ENCODE data around the gene RNF25.

The RNF25 gene

GRCh38 chr2:218659988-218660358 is 11.8 kb downstream of the RNF25 start:
- no peaks in the 10 kb centered on the region for H3K27me3 ChIP-seq (ENCODE audit: insufficient read depth, low read length, poor library complexity, severe bottlenecking)
- H3K4me3 ChIP-seq (ENCODE audit: low read length, poor library complexity, severe bottlenecking) = peak overlapping the region; percentile 96
- peaks cover 35% of the 10 kb centered on the region for H3K79me2 ChIP-seq (ENCODE audit: insufficient read depth, low read length)
- H2AFZ ChIP-seq (ENCODE audit: low read length) = peak overlapping the region; percentile 98
- peak overlapping the region; percentile 85 for H3K4me2 ChIP-seq (ENCODE audit: low read depth, low read length, poor library complexity, severe bottlenecking)
- peaks cover 17% of the 10 kb centered on the region for H3K4me1 ChIP-seq (ENCODE audit: insufficient read depth, low read length, poor library complexity, severe bottlenecking)
- H3K36me3 ChIP-seq (ENCODE audit: insufficient read depth, low read length) = peaks cover 35% of the 10 kb centered on the region; the same call in 1 of the 2 replicates
- H3K9me2 ChIP-seq (replicated peaks; ENCODE audit: low read depth, low read length) = no peaks in the 10 kb centered on the region
- TF ChIP-seq CTCF (conservative IDR thresholded peaks at IDR 0.05; ENCODE audit: low read length) (no peak), EZH2phosphoT487 (IDR thresholded peaks at IDR 0.05; ENCODE audit: borderline replicate concordance) (no peak)
- H3K9ac ChIP-seq (ENCODE audit: low read depth, low read length, poor library complexity, severe bottlenecking) = peak overlapping the region; percentile 81
- no peaks in the 10 kb centered on the region for H3F3A ChIP-seq (ENCODE audit: low read depth)
- peaks cover 4% of the 10 kb centered on the region for H4K20me1 ChIP-seq (ENCODE audit: insufficient read depth, low read length, poor library complexity, severe bottlenecking)
- no peaks in the 10 kb centered on the region for H3K9me3 ChIP-seq (ENCODE audit: insufficient read depth, low read depth, low read length)

- TF ChIP-seq CTCF (conservative IDR thresholded peaks at IDR 0.05; ENCODE audit: low read length) (no peak), EZH2phosphoT487 (IDR thresholded peaks at IDR 0.05; ENCODE audit: borderline replicate concordance) (no peak)
- Histone ChIP-seq H3K4me2 (ENCODE audit: low read depth, low read length, poor library complexity, severe bottlenecking) (peak within 1 kb of the TSS; percentile 85), H3K9me2 (replicated peaks; ENCODE audit: low read depth, low read length) (no peaks in the 10 kb centered on the region), H3K4me1 (ENCODE audit: insufficient read depth, low read length, poor library complexity, severe bottlenecking) (peaks cover 17% of the 10 kb centered on the region), H3K9me3 (ENCODE audit: insufficient read depth, low read depth, low read length) (no peaks in the 10 kb centered on the region), H3K36me3 (ENCODE audit: insufficient read depth, low read length) (peaks cover 29% of the 10 kb centered on the region; the same call in 1 of the 2 replicates), H3K27me3 (ENCODE audit: insufficient read depth, low read length, poor library complexity, severe bottlenecking) (no peaks in the 10 kb centered on the region), H3K79me2 (ENCODE audit: insufficient read depth, low read length) (peaks cover 35% of the 10 kb centered on the region), H3K9ac (ENCODE audit: low read depth, low read length, poor library complexity, severe bottlenecking) (peak within 1 kb of the TSS; percentile 81), H4K20me1 (ENCODE audit: insufficient read depth, low read length, poor library complexity, severe bottlenecking) (peaks cover 4% of the 10 kb centered on the region), H3K4me3 (ENCODE audit: low read length, poor library complexity, severe bottlenecking) (peak within 1 kb of the TSS; percentile 96), H3F3A (ENCODE audit: low read depth) (no peaks in the 10 kb centered on the region), H2AFZ (ENCODE audit: low read length) (peak within 1 kb of the TSS; percentile 98)
Observed at GRCh38 chr2:218659258-218659987, 12.4 kb downstream of the RNF25 start, which contains the start of the genes BCS1L and ZNF142. BCS1L (plus strand) TSS chr2:218659683; CDS start chr2:218660988, 1,305 bp downstream. ZNF142 (minus strand) TSS chr2:218659623; CDS start chr2:218656429, 3,194 bp downstream.

DNA sequence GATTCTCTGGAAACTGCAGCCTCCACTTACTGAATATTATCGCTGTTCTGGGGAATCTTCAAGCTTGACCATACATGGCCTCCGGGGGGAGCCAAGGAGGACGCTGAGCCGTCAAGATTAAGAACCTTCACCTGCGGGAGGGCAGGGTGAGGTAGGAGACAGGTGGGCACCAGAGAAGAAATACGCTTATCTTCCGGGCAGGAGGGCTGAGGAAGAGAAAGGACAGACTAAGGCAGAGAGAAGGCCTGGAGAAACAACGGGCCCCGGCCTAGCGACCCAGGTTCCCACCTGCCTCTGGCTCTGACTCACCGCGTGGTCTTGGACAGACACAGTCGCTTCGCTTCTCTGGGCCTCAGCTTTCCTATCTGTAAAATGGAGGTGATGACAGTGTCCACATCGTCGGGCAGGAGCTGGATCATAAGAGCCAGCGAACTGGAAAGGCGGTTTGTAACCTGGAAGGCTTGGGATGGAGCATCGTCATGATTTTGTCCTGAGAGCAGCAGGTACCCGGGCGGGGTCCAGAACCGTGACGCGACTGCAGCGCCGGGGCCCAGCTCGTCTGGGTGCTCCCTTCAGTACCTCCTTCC is 13.0 kb downstream of the RNF25 start:
- H3K9me2 ChIP-seq (replicated peaks; ENCODE audit: low read depth, low read length) = no peaks in the 10 kb centered on the region
- H3K4me1 ChIP-seq (ENCODE audit: insufficient read depth, low read length, poor library complexity, severe bottlenecking) = peaks cover 17% of the 10 kb centered on the region
- peak overlapping the region; percentile 81 for H3K9ac ChIP-seq (ENCODE audit: low read depth, low read length, poor library complexity, severe bottlenecking)
- H3K9me3 ChIP-seq (ENCODE audit: insufficient read depth, low read depth, low read length) = no peaks in the 10 kb centered on the region
- H3K79me2 ChIP-seq (ENCODE audit: insufficient read depth, low read length) = peaks cover 35% of the 10 kb centered on the region
- no peaks in the 10 kb centered on the region for H3F3A ChIP-seq (ENCODE audit: low read depth)
- H3K36me3 ChIP-seq (ENCODE audit: insufficient read depth, low read length) = peaks cover 27% of the 10 kb centered on the region; the same call in 1 of the 2 replicates
- peak overlapping the region; percentile 96 for H3K4me3 ChIP-seq (ENCODE audit: low read length, poor library complexity, severe bottlenecking)
- H3K4me2 ChIP-seq (ENCODE audit: low read depth, low read length, poor library complexity, severe bottlenecking) = peak overlapping the region; percentile 85
- H2AFZ ChIP-seq (ENCODE audit: low read length) = peak overlapping the region; percentile 98
- no peaks in the 10 kb centered on the region for H3K27me3 ChIP-seq (ENCODE audit: insufficient read depth, low read length, poor library complexity, severe bottlenecking)
- TF ChIP-seq CTCF (conservative IDR thresholded peaks at IDR 0.05; ENCODE audit: low read length) = peak; percentile 69
- TF ChIP-seq EZH2phosphoT487 (IDR thresholded peaks at IDR 0.05; ENCODE audit: borderline replicate concordance) = no peak
- peaks cover 5% of the 10 kb centered on the region for H4K20me1 ChIP-seq (ENCODE audit: insufficient read depth, low read length, poor library complexity, severe bottlenecking)
